Measurements from ENCODE around the gene TTC7B.

TTC7B gene

GRCh38 chr14:90579088-90579487 lies 237.1 kb downstream of the TTC7B start:
- ATAC-seq (ENCODE audit: low read depth) (no peak), DNase-seq (ENCODE audit: low spot score) (no peak)
- Histone ChIP-seq H3K27me3 (ENCODE audit: insufficient read depth, poor library complexity, severe bottlenecking) (no peaks in the 10 kb centered on the region), H3K4me3 (ENCODE audit: severe bottlenecking) (no peak overlapping the region), H3K27ac (ENCODE audit: poor library complexity, severe bottlenecking) (no peak overlapping the region), H3K9me3 (ENCODE audit: severe bottlenecking) (no peaks in the 10 kb centered on the region), H3K36me3 (ENCODE audit: low read depth) (no peaks in the 10 kb centered on the region), H3K4me1 (ENCODE audit: insufficient read depth, poor library complexity, severe bottlenecking) (no peaks in the 10 kb centered on the region)
- TF ChIP-seq, protein P1, sequence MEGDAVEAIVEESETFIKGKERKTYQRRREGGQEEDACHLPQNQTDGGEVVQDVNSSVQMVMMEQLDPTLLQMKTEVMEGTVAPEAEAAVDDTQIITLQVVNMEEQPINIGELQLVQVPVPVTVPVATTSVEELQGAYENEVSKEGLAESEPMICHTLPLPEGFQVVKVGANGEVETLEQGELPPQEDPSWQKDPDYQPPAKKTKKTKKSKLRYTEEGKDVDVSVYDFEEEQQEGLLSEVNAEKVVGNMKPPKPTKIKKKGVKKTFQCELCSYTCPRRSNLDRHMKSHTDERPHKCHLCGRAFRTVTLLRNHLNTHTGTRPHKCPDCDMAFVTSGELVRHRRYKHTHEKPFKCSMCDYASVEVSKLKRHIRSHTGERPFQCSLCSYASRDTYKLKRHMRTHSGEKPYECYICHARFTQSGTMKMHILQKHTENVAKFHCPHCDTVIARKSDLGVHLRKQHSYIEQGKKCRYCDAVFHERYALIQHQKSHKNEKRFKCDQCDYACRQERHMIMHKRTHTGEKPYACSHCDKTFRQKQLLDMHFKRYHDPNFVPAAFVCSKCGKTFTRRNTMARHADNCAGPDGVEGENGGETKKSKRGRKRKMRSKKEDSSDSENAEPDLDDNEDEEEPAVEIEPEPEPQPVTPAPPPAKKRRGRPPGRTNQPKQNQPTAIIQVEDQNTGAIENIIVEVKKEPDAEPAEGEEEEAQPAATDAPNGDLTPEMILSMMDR (IDR thresholded peaks at IDR 0.05; ENCODE audit: poor library complexity, severe bottlenecking): no peak

GRCh38 chr14:90578283-90578985 lies 237.8 kb downstream of the TTC7B start:
- Histone ChIP-seq H3K9me3 (ENCODE audit: severe bottlenecking) (no peaks in the 10 kb centered on the region), H3K4me3 (ENCODE audit: severe bottlenecking) (no peak overlapping the region), H3K27me3 (ENCODE audit: insufficient read depth, poor library complexity, severe bottlenecking) (no peaks in the 10 kb centered on the region), H3K36me3 (ENCODE audit: low read depth) (no peaks in the 10 kb centered on the region), H3K4me1 (ENCODE audit: insufficient read depth, poor library complexity, severe bottlenecking) (no peaks in the 10 kb centered on the region), H3K27ac (ENCODE audit: poor library complexity, severe bottlenecking) (no peak overlapping the region)
- no peak for ATAC-seq (ENCODE audit: low read depth)
- no peak for DNase-seq (ENCODE audit: low spot score)
- TF ChIP-seq, protein P1 (IDR thresholded peaks at IDR 0.05; ENCODE audit: poor library complexity, severe bottlenecking): no peak

- Histone ChIP-seq H3K36me3 (ENCODE audit: low read depth) (no peaks in the 10 kb centered on the region), H3K4me1 (ENCODE audit: insufficient read depth, poor library complexity, severe bottlenecking) (no peaks in the 10 kb centered on the region), H3K9me3 (ENCODE audit: severe bottlenecking) (no peaks in the 10 kb centered on the region), H3K4me3 (ENCODE audit: severe bottlenecking) (no peak overlapping the region), H3K27me3 (ENCODE audit: insufficient read depth, poor library complexity, severe bottlenecking) (no peaks in the 10 kb centered on the region), H3K27ac (ENCODE audit: poor library complexity, severe bottlenecking) (no peak overlapping the region)
- DNase-seq (ENCODE audit: low spot score): no peak
- ATAC-seq (ENCODE audit: low read depth): no peak
- TF ChIP-seq, protein P1 (IDR thresholded peaks at IDR 0.05; ENCODE audit: poor library complexity, severe bottlenecking): no peak
Observed at GRCh38 chr14:90577661-90578282, 238.5 kb downstream of the TTC7B start.

DNA sequence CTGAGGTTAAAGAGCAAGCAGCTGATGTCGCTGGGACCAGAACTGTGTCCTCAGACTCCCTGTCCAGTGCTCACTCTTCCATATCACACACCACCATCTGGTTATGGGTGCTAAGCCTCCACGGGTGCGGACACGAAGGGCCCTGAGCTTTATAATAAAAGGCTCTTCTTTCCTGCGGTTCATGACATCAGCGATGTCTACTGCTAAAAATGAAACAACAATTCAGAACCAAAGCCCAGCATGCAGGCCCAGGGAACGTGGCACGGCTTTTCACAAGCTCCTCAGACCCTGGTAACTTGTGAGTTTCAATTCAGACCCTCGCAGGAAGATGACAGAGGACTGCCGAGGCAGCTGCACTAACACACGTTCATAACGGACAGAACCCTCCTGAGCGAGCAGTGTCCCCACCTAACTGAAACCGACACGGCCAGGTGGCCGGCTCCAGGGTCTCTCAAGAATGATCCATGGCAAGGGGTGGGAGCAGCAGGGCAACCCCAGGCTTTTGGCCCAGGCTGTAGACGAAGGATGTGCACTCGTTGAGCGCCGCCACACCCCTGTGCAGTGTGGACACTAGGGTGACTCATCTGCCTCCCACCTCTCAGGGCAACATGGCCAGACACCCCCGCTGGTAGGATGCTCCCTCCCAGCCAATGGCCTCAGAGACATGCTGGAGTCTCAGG lies 239.1 kb downstream of the TTC7B start:
- Histone ChIP-seq H3K27me3 (ENCODE audit: insufficient read depth, poor library complexity, severe bottlenecking) (no peaks in the 10 kb centered on the region), H3K4me1 (ENCODE audit: insufficient read depth, poor library complexity, severe bottlenecking) (no peaks in the 10 kb centered on the region), H3K27ac (ENCODE audit: poor library complexity, severe bottlenecking) (no peak overlapping the region), H3K36me3 (ENCODE audit: low read depth) (no peaks in the 10 kb centered on the region), H3K4me3 (ENCODE audit: severe bottlenecking) (no peak overlapping the region), H3K9me3 (ENCODE audit: severe bottlenecking) (no peaks in the 10 kb centered on the region)
- no peak for ATAC-seq (ENCODE audit: low read depth)
- TF ChIP-seq, protein P1 (IDR thresholded peaks at IDR 0.05; ENCODE audit: poor library complexity, severe bottlenecking): no peak
- no peak for DNase-seq (ENCODE audit: low spot score)

Measured in RWPE2 (cell line).